GM19099 (cell line): ENCODE results near the gene LIMS2.
A peak's percentile ranks its signal among the peaks of the same experiment; 100 is the strongest.

Experiments
- POLR2A ChIP-seq: IDR thresholded peaks from 3 replicates; pipeline ENCODE4 v1.6.1; 2011; ENCODE audit warnings: low read depth; ENCODE audit not compliant: insufficient read length; ENCODE audit errors: extremely low read depth

The LIMS2 gene

GRCh38 chr2:127705391-127706065 is 30.2 kb upstream of the LIMS2 start:
- TF ChIP-seq POLR2A = no peak

- TF ChIP-seq POLR2A = no peak
Observed at GRCh38 chr2:127704641-127705390, 29.5 kb upstream of the LIMS2 start.

GRCh38 chr2:127703282-127703681 is 28.0 kb upstream of the LIMS2 start:
- no peak for TF ChIP-seq POLR2A

- TF ChIP-seq POLR2A = no peak
Observed at GRCh38 chr2:127702395-127703009, 27.2 kb upstream of the LIMS2 start.

GRCh38 chr2:127701651-127702394 is 26.5 kb upstream of the LIMS2 start:
- TF ChIP-seq POLR2A = peak; percentile 51

- peak; percentile 98 for TF ChIP-seq POLR2A
Observed at GRCh38 chr2:127701193-127701650, 25.9 kb upstream of the LIMS2 start, which contains the start of gene SFT2D3. Gene SFT2D3 (plus strand): TSS chr2:127701497. CDS start chr2:127701529, 32 bp downstream.

GRCh38 chr2:127700527-127701192 is 25.3 kb upstream of the LIMS2 start:
- TF ChIP-seq POLR2A = peak; percentile 25

GRCh38 chr2:127698553-127699355 is 23.4 kb upstream of the LIMS2 start:
- TF ChIP-seq POLR2A = no peak

- no peak for TF ChIP-seq POLR2A
Observed at GRCh38 chr2:127697482-127698180, 22.3 kb upstream of the LIMS2 start.

- TF ChIP-seq POLR2A = no peak
Observed at GRCh38 chr2:127695491-127696472, 20.5 kb upstream of the LIMS2 start.

GRCh38 chr2:127694986-127695385 is 19.7 kb upstream of the LIMS2 start:
- TF ChIP-seq POLR2A = no peak

GRCh38 chr2:127690696-127691095 is 15.4 kb upstream of the LIMS2 start:
- TF ChIP-seq POLR2A = no peak
